DMS53 (cell line): ENCODE measurements around the gene PRSS53.
A peak's percentile ranks its signal among the peaks of the same experiment; 100 is the strongest.
"Not testable (repeated sequence)": the region's sequence is repeated elsewhere in the genome, so short reads cannot be mapped to it uniquely, and the experiment has no call there.

Experiments
- DNase-seq: peaks from one replicate; lab custom pipeline; 2025; lab: John Stamatoyannopoulos, UW

Gene PRSS53

GRCh38 chr16:31088459-31089183 lies at the start of gene PRSS53:
TSS of gene PRSS53 (minus strand) at chr16:31088943. CDS start at chr16:31088809, 134 bp downstream.
- DNase-seq = peak; percentile 85

DNA sequence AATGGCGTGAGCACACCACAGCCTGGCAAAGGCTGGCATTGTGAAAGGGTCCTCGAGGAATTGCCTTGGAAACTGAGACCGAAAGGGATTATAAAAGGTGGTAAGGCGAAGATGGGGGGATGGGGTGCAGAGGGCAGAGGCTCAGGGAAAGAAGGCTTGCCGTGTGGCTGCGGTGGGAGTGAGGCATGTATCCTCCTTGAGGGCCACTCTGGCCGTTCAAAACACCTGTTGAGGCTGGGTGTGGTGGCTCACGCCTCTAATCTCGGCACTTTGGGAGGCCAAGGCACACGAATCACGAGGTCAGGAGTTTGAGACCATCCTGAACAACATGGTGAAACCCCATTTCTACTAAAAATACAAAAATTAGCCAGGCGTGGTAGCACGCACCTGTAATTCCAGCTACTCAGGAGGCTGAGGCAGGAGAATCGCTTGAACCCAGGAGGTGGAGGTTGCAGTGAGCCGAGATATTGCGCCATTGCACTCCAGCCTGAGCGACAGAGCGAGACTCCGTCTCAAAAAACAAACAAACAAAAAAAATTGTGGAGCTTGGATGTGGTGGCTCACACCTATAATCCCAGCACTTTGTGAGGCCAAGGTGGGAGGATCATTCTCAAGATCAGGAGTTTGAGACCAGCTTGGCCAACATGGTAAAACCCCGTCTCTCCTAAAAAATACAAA lies 48.2 kb upstream of the PRSS53 start:
- not testable (repeated sequence) for DNase-seq

DNA sequence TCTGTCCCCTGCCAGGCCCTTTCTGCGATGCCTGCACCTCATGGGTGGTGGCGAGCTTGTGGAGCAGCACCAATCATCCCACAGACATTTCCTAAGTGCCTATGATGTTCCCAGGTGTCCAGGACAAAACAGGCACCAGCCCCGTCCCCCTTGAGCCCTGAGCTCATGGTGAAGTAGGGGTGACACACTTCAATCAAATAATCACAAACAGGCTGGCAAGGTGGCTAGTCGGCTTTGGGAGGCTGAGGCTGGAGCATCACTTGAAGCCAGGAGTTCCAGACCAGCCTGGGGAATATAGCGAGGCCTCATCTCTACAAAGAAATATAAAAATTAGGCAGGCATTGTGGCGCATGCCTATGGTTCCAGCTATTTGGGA lies 47.5 kb upstream of the PRSS53 start:
- no peak for DNase-seq

- DNase-seq = peak; percentile 78
These were observed 47.0 kb upstream of the PRSS53 start, which contains the start of gene PRSS8 for GRCh38 chr16:31135535-31136286. TSS of gene PRSS8 (minus strand) at chr16:31135727. CDS start at chr16:31135498, 229 bp downstream.

DNA sequence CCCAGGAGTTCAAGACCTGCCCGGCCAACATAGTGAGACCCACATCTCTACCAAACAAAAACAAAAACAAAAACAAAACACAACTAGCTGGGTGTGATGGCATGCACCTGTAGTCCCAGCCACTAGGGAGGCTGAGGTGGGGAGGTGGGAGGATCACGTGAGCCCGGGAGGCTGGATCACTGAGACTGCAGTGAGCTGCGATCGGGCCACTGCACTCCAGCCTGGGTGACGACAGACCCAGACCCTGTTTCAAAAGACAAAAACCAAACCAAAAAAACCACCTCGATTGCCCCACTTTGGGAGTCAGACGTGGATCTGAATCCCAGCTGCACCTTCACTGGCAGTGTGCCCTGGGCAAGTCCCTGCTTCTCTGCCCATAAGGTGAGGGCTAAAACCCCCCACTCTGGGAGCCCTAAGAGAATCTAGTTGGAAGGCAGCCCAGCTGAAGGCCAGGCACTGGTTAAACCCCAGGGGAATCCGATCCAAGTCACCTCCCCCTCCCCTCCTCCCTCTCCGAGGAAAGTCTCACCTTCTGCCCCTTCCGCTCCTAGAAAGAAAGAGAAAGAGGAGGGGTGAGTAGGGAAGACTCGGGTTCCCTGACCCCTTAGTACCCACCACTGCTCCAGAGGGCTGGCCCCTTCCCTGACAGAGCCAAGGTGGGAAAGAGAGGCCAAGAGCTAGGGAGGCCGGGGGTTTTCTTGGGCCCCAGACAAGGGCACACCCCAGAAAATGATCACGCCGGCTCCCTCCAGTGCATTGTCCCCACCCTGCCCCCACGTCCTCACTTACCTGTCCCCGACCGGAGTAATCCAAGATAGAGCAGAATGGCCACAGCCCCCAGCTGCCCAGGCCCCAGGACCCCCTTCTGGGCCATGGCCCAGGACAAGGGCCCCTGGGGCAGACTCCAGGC lies 46.1 kb upstream of the PRSS53 start:
- peak; percentile 47 for DNase-seq

DNA sequence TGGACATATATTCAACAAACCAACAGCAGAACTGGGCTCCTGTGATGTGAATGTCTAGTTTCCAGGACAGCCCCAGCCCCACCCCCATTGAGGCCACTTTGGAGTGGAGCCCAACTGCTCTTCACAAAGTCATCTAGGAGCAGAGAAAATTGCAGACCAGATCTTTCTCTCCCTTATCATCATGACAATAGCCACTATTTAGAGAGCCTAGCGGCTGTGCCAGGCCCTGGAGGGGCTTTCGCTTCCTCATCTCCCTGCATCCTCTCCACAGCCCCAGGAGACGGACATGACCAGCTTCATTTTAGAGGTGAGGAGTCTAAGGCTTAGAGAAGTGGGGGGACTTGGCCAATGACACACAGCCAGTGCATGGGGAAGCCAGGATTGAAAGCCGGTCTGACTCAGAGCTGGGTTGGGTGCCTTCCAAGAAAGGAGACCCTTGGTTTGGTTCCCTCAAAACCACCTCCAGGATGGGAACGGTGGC lies 45.4 kb upstream of the PRSS53 start:
- no peak for DNase-seq

- no peak for DNase-seq
These were observed 44.3 kb upstream of the PRSS53 start for GRCh38 chr16:31133046-31133501.

DNA sequence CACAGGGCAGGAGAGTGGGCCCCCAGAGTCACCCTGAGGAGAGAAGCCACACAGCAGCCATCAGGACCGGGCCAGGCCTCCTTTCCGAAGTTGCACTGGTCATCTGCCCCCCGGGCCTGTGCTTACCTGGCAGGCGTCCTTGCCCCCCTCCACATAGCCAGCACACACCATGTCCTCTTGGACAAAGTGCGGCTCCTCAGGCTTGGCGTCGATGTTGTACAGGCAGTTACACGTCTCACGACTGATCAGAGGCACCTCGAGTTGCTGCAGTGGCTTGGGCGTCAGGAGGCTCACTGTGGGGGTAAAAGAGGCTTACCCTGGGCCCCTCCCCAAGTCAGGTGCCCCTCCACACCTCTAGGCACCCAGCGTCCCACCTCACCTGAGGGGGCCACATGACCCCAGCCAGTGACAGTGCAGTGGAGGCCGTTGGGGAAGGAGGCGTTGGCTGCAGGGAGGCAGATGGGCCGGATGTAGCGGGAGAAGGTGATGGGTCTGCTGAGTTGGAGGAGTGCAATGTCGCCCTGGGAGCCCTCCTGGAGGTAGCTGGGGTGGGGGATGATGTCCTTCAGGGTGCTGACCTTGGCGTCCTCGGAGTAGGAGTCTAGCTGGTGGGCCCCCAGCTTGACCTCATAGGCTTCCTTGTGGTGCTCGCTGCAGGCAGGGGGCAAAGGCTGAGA lies 43.7 kb upstream of the PRSS53 start:
- DNase-seq = no peak

DNA sequence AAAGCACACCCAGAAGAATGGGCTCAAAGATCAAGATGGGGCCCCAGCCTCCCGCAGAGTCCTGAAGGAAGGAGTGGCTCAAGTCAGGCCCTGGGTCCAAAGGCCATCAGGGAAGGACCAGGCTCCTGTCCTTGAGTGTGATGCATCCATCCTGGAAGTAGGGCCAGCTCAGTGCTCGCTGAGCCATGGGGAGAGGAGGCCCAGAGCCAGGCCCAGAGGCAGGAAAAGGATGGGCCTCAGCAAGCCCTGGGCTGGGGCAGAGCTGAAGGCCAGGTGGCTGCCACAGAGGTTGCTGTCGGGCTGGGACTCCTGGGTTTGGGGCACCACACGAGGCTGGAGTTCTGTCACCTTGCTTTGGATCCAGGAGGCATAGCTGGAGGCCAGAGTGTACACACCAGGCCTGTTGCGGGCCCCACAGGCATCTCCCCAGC lies 43.1 kb upstream of the PRSS53 start:
- no peak for DNase-seq

GRCh38 chr16:31131416-31131815 lies 42.7 kb upstream of the PRSS53 start:
- no peak for DNase-seq

- peak; percentile 93 for DNase-seq
These were observed 42.2 kb upstream of the PRSS53 start for GRCh38 chr16:31130899-31131298.

DNA sequence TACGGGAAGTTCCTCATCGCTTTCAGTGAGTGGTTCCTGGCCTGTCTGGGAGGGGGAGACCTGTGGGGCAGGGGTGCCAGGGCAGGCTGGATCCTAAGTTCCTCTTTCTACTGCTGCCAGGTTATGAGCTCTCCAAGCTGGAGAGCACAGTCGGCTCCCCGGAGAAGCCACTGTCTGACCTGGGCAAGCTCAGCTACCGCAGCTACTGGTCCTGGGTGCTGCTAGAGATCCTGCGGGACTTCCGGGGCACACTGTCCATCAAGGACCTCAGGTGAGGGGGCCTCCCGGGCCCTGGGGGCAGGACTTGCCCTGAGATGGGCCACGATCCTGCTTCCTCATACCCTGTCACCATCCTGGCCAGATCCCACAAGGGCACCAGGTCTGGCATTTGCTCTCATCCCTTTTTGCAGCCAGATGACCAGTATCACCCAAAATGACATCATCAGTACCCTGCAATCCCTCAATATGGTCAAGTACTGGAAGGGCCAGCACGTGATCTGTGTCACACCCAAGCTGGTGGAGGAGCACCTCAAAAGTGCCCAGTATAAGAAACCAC lies 41.7 kb upstream of the PRSS53 start:
- DNase-seq = peak; percentile 82

DNA sequence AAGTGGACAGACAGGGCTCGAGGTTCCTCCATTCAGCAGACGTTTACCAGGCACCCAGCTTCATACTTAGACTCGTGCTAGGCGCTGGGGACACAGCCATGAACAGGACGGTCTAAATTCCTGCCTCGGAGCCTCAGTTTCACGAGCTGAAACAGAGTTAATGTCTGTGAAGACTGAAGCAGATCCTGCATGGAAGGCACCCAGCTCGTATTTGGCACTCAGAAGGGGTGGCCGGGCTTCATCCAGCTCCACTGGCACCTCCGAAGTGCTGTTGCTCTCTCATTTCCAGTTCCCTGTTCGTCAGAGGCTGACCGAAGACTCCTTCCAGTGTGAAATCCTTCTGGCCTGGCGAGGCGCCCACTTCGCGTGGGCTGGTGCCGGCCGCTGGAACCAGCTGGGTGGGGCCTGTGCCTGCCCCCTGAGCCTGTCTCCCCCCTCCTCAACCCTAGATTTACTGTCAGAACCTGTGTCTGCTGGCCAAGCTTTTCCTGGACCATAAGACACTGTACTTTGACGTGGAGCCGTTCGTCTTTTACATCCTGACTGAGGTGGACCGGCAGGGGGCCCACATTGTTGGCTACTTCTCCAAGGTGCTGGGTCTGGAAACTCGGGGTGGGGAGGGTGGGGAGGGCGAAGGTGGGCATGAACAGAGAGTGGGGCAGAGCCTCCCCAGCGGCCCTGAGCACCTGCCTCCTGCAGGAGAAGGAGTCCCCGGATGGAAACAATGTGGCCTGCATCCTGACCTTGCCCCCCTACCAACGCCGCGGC lies 41.0 kb upstream of the PRSS53 start:
- no peak for DNase-seq

GRCh38 chr16:31128711-31129567 lies 40.2 kb upstream of the PRSS53 start:
- peak; percentile 39 for DNase-seq

DNA sequence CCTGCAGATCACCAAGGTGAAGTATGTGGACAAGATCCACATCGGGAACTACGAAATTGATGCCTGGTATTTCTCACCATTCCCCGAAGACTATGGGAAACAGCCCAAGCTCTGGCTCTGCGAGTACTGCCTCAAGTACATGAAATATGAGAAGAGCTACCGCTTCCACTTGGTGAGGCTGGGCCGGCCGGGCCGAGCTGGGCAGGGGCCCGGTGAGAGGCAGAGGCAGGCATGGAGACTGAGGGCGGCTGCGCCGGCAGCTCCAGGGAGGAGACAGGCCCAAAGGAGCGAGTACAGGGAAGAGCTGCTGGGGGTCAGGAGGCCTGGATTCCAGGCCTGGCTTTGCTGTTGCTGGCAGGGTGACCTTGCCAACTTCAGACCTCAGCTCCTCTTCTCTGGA lies 38.4 kb upstream of the PRSS53 start:
- DNase-seq = no peak

DNA sequence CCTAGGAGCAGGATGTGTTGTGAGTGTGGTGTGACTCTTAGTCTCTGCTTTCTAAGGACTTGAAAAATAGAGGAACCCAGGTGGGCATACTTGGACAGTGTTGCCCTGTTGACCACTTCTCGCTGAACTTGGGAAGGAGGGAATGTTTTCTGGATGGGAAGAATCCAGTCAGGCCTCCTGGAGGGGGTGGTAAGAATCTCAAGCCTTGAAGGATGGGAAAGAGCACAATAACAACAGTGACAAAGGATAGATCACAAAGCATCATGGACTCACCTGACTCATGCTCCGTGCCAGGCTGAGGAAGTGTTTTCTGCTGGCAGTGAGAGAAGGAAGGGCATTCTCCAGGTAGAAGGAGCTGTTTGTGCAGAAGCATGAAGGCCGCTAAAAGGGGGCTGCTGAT lies 37.1 kb upstream of the PRSS53 start:
- no peak for DNase-seq

DNA sequence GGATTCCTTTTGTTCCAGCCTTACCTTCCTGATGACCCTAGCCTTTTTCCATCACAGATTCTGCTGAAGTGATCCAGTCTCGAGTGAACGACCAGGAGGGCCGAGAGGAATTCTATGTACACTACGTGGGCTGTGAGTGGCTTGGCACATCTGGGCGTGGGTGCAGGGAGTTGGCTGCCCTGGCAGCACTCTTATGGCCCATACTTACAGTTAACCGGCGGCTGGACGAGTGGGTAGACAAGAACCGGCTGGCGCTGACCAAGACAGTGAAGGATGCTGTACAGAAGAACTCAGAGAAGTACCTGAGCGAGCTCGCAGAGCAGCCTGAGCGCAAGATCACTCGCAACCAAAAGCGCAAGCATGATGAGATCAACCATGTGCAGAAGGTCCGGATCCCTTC lies 31.4 kb upstream of the PRSS53 start:
- DNase-seq = no peak

- DNase-seq = no peak
These were observed 29.7 kb upstream of the PRSS53 start for GRCh38 chr16:31118223-31119155.
